Measurements from ENCODE around the gene NUCKS1. TPM values are rescaled to one million over a fixed set of nuclear protein-coding genes. Genes with fewer than 3 reads are reported as not detected.

NUCKS1 gene
- total and polyA plus RNA-seq, 2 of the 4 experiments (the other 2 are of a cell fraction), result 37.9 to 103 TPM

DNA sequence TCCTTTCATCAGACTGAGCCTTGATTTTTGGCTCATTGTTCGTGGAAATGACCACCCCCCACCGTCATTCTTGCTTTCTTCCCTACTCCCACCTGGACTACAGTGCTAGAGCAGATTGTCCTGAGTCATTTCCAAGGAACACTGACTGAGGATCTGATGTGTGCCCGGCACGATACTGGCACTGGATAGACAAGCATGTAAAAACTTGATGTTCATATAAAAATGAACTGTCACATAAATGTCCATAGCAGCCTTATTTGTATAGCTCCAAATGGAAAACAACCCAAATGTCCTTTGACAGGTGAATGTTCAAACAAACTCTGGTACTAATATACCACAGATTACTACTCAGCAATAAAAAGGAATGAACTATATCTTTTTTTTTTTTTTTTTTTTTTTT lies 51.1 kb downstream of the NUCKS1 start:
- H3K36me3 ChIP-seq (ENCODE audit: control insufficient read depth, insufficient read depth, low read length), result peaks cover 2% of the 10 kb centered on the region
- H3K56ac ChIP-seq (ENCODE audit: extremely low read depth, insufficient read depth, low read length), result no peak overlapping the region
- no peak overlapping the region for H3K23ac ChIP-seq (ENCODE audit: low read depth, low read length)
- dilution Hi-C loops (cut with HindIII; ENCODE audit: low sequenced_read_pairs, unreplicated experiment) (no loop called here), in situ Hi-C loops (cut with MboI; ENCODE audit: low sequenced_read_pairs) (no loop called here), intact Hi-C loops (cut with micrococcal nuclease) (no loop called here)
- H2BK15ac ChIP-seq (ENCODE audit: low read depth, low read length), result no peak overlapping the region
- H4K8ac ChIP-seq (ENCODE audit: low read depth in 2 of 2, low read length in 2 of 2), result no peak overlapping the region
- 100% methylated on average over 1 of the region's 4 CpGs; no CpG with 5 or more reads in 1 of the 2 experiments for WGBS, 2 experiments (ENCODE audit: extremely low coverage in 2 of 2, insufficient read length in 1 of 2)
- no peak overlapping the region for H2AFZ ChIP-seq (replicated peaks; ENCODE audit: low read length, poor library complexity)
- TF ChIP-seq MAFK (IDR thresholded peaks at IDR 0.05; ENCODE audit: low read depth, low read length) (no peak), SMC3 (IDR thresholded peaks at IDR 0.05; ENCODE audit: low read depth, low read length) (no peak), NFE2L2 (IDR thresholded peaks at IDR 0.05; ENCODE audit: low read depth, low read length) (no peak), BHLHE40 (IDR thresholded peaks at IDR 0.05; ENCODE audit: low read depth, low read length) (no peak), RAD21 (IDR thresholded peaks at IDR 0.05; ENCODE audit: low read length) (no peak), POLR2A (IDR thresholded peaks at IDR 0.05; ENCODE audit: low read depth, low read length) (no peak), FOS (IDR thresholded peaks at IDR 0.05; ENCODE audit: low read depth, low read length) (no peak), CHD1 (IDR thresholded peaks at IDR 0.05; ENCODE audit: low read depth, low read length) (no peak), RFX5 (IDR thresholded peaks at IDR 0.05; ENCODE audit: low read depth, low read length) (no peak), CEBPB (IDR thresholded peaks at IDR 0.05; ENCODE audit: low read depth, low read length) (no peak), MXI1 (IDR thresholded peaks at IDR 0.05; ENCODE audit: borderline replicate concordance, low read depth, low read length) (no peak)
- TF ChIP-seq, protein P1, sequence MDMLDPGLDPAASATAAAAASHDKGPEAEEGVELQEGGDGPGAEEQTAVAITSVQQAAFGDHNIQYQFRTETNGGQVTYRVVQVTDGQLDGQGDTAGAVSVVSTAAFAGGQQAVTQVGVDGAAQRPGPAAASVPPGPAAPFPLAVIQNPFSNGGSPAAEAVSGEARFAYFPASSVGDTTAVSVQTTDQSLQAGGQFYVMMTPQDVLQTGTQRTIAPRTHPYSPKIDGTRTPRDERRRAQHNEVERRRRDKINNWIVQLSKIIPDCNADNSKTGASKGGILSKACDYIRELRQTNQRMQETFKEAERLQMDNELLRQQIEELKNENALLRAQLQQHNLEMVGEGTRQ (IDR thresholded peaks at IDR 0.05; ENCODE audit: low read depth, low read length), result no peak
- TF ChIP-seq, protein P2, sequence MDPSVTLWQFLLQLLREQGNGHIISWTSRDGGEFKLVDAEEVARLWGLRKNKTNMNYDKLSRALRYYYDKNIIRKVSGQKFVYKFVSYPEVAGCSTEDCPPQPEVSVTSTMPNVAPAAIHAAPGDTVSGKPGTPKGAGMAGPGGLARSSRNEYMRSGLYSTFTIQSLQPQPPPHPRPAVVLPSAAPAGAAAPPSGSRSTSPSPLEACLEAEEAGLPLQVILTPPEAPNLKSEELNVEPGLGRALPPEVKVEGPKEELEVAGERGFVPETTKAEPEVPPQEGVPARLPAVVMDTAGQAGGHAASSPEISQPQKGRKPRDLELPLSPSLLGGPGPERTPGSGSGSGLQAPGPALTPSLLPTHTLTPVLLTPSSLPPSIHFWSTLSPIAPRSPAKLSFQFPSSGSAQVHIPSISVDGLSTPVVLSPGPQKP (IDR thresholded peaks at IDR 0.05; ENCODE audit: borderline replicate concordance, low read depth, low read length), result no peak
- H3K4me3 ChIP-seq (ENCODE audit: insufficient read depth, low read depth, low read length), result no peak overlapping the region
- no peak overlapping the region for H2BK20ac ChIP-seq (ENCODE audit: low read depth, low read length)
- no peaks in the 10 kb centered on the region; the same call in 1 of the 2 replicates for H3K4me1 ChIP-seq (ENCODE audit: control insufficient read depth, insufficient read depth, low read length)
- ATAC-seq (ENCODE audit: low read depth) (no peak), DNase-seq (no peak)
- no peak overlapping the region for H2AK5ac ChIP-seq (ENCODE audit: low read depth, low read length)
- H3K27ac ChIP-seq (ENCODE audit: insufficient read depth, low read length), result no peak overlapping the region
- ChIA-PET CTCF (no interaction called here), POLR2A (ENCODE audit: unreplicated experiment) (no interaction called here)
- H3K4ac ChIP-seq (ENCODE audit: low read depth, low read length), result no peak overlapping the region
- no peak overlapping the region for H2BK5ac ChIP-seq (ENCODE audit: low read depth, low read length, poor library complexity, severe bottlenecking)
- no peak overlapping the region for H3K14ac ChIP-seq (replicated peaks; ENCODE audit: low read depth, low read length)
- no peak overlapping the region for H4K91ac ChIP-seq (ENCODE audit: insufficient read depth, low read depth, low read length)
- H2BK120ac ChIP-seq (ENCODE audit: low read depth, low read length), result no peak overlapping the region
- H3K9me1 ChIP-seq (ENCODE audit: insufficient read depth, low read length), result 0 out of 2 replicates have a peak, but pooled peaks cover 3% of the 10 kb centered on the region
- no peaks in the 10 kb centered on the region for H3K79me1 ChIP-seq (ENCODE audit: low read depth in 1 of 2, low read length in 2 of 2)
- H4K5ac ChIP-seq (ENCODE audit: low read depth, low read length), result no peak overlapping the region
- no TSS peak for BruUV-seq (replicated peaks)
- no peak overlapping the region for H3K9ac ChIP-seq (ENCODE audit: low read depth, low read length)
- no peak overlapping the region for H2AK9ac ChIP-seq (replicated peaks; ENCODE audit: low read depth, low read length, poor library complexity)
- H3K9me3 ChIP-seq (ENCODE audit: control insufficient read depth, insufficient read depth, low read length), result no peaks in the 10 kb centered on the region
- no peaks in the 10 kb centered on the region; the same call in 1 of the 2 replicates for H3K27me3 ChIP-seq (ENCODE audit: control insufficient read depth, insufficient read depth, low read length)
- no peaks in the 10 kb centered on the region for H4K20me1 ChIP-seq (ENCODE audit: insufficient read depth, low read length)
- H3K18ac ChIP-seq (ENCODE audit: low read depth, low read length), result no peak overlapping the region
- H3K4me2 ChIP-seq (ENCODE audit: low read depth, low read length), result no peak overlapping the region

Data from IMR-90 (cell line).